ENCODE measurements around the gene ALPP.

DNA sequence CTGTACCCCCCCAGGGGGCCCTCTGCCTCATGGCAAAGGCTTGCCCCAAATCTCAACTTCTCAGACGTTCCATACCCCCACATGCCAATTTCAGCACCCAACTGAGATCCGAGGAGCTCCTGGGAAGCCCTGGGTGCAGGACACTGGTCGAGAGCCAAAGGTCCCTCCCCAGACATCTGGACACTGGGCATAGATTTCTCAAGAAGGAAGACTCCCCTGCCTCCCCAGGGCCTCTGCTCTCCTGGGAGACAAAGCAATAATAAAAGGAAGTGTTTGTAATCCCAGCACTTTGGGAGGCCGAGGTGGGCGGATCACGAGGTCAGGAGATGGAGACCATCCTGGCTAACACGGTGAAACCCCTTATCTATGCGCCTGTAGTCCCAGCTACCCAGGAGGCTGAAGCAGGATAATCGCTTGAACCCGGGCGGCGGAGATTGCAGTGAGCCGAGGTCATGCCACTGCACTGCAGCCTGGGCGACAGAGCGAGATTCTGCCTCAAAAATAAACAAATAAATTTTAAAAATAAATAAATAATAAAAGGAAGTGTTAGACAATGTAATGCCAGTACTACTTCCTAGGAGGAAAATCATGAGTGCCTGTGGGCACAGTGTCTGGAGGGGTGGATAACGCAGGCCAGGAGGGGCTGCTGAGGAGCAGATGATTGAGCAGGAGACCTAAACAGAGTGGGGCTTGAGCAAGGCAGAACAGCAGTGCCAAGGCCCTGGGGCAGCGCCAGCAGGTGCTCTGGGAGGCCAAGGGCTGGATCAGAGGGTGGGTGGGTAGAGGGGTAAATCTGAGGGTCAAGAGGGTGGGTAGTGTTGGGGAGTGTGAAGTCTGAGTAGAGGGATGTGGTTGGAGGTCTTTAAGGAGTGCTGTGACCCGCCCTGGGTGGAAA lies 4.0 kb downstream of the ALPP start:
- TF ChIP-seq CTCF (IDR thresholded peaks at IDR 0.05; ENCODE audit: low read depth, low read length, poor library complexity, severe bottlenecking) (no peak), EZH2phosphoT487 (IDR thresholded peaks at IDR 0.05; ENCODE audit: borderline replicate concordance, low read length) (no peak)

All from DOHH2 (cell line).